ENCODE data around the gene BMPR1B.

DNA sequence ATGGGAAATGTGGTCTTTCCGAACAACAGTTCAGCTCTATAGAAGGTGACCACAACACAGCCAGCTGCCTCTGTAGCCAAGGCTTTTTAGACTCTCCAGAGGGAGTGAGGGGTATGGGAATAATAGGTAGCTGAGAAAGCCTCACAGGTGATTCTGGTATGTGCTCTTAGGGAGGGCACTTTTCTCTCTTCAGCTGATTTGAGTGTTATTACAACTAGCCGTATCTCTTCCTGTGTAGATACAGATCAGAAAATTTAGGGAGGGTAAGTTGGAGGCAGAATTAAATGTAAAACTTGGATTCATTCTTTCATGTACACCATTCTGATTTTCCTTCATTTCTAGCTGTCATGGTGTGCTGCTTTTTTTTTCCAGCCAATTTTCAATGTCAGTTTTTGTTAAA, 154.9 kb downstream of the BMPR1B start:
- TF ChIP-seq CTCF (IDR thresholded peaks at IDR 0.05), result no peak
- TF ChIP-seq POLR2AphosphoS5 (IDR thresholded peaks at IDR 0.05), result no peak
- TF ChIP-seq POLR2A (IDR thresholded peaks at IDR 0.05), result no peak
- no peak for TF ChIP-seq EP300 (IDR thresholded peaks at IDR 0.05)
